GM12891 (cell line): ENCODE data around the gene THSD7B.

Experiments used
- PAX5 ChIP-seq: IDR thresholded peaks from 2 replicates; pipeline ENCODE4 v1.6.1; 2011; ENCODE audit warnings: low read length, moderate library complexity, mild to moderate bottlenecking; ENCODE audit not compliant: insufficient read depth, severe bottlenecking
- POLR2A ChIP-seq: IDR thresholded peaks from 2 replicates; pipeline ENCODE4 v1.6.1; 2011; ENCODE audit warnings: low read depth, low read length, control low read depth
- POLR2AphosphoS5 ChIP-seq: IDR thresholded peaks from 2 replicates; pipeline ENCODE4 v1.6.1; 2011; ENCODE audit warnings: low read depth, low read length, control low read depth
- POU2F2 ChIP-seq: IDR thresholded peaks from 2 replicates; pipeline ENCODE4 v1.6.1; 2011; ENCODE audit warnings: low read depth, mild to moderate bottlenecking, control low read depth, low read length, moderate library complexity
- SPI1 ChIP-seq: IDR thresholded peaks from 2 replicates; pipeline ENCODE4 v1.6.1; 2011; ENCODE audit warnings: low read depth, low read length, control low read depth
- TAF1 ChIP-seq: IDR thresholded peaks from 2 replicates; pipeline ENCODE4 v1.6.1; 2011; ENCODE audit warnings: low read depth, low read length, control low read depth

GRCh38 chr2:137229834-137230233, 464.5 kb downstream of the THSD7B start:
- TF ChIP-seq POLR2AphosphoS5 (no peak), TAF1 (no peak), POLR2A (no peak), PAX5 (no peak), SPI1 (no peak), POU2F2 (no peak)
